K562 (cell line): ENCODE results near the gene SYNE1. TPM values are rescaled to one million over a fixed set of nuclear protein-coding genes. Genes with fewer than 3 reads are reported as not detected.

Experiments
- ATAC-seq: fragments of 200-7000 bp; cut with Tn5 transposase; 3 replicates; pipeline ENCODE4 v1.9.1; 2020; ENCODE audit warnings: moderate library complexity
- BruUV-seq: library from RNA; stranded (reverse); fragments of 400-500 nt; replicated peaks from 2 replicates; lab custom pipeline; 2021; lab: Mats Ljungman, UMichigan
- CTCF ChIA-PET: fragments of 300-600 bp; formaldehyde crosslinking; extraction: SDS; loops from one replicate; lab custom pipeline; 2021; ENCODE audit warnings: low intra/inter-chr PET ratio; lab: Yijun Ruan, JAX
- POLR2A ChIA-PET: fragments of 300-600, 350-650 bp; sonication (Branson Sonifier 250); formaldehyde crosslinking; extraction: SDS; loops from one replicate; lab custom pipeline; 2021; ENCODE audit warnings: antibody characterized with exemption, inconsistent platforms; lab: Yijun Ruan, JAX
- DNase-seq, 4 experiments: peaks; one replicate each; pipeline versions ENCODE4 v3.0.0 to v3.0.0-alpha.2; 2011 to 2018; ENCODE audit warnings: low spot score in 3 of 4, mixed read lengths in 3 of 4; ENCODE audit errors: extremely low read depth in 1 of 4
- FAIRE-seq: peaks from 2 replicates; lab custom pipeline; 2011; peaks lifted over from hg19 to GRCh38; lab: Jason Lieb, UNC
- H2AFZ ChIP-seq: 2 replicates; pipeline ENCODE4 v1.6.0; 2011; ENCODE audit warnings: low read depth, low read length, control low read depth, inconsistent platforms
- H3K27ac ChIP-seq: fragments of 200-600 bp; 3 replicates; pipeline ENCODE4 v1.8.0; 2011; ENCODE audit warnings: low read depth, mild to moderate bottlenecking, control low read depth, inconsistent platforms, low read length, moderate library complexity, mixed read lengths; ENCODE audit errors: extremely low read depth
- H3K27me3 ChIP-seq, 2 experiments: fragments of 300-600 bp in 1 of 2; 2 replicates in 1 of 2; 3 replicates in 1 of 2; pipeline versions ENCODE4 v1.6.0 to v1.8.0; 2011; ENCODE audit warnings: inconsistent platforms in 2 of 2, low read length in 2 of 2, mild to moderate bottlenecking in 1 of 2, mixed read lengths in 1 of 2, moderate library complexity in 1 of 2; ENCODE audit not compliant: control insufficient read depth in 2 of 2, insufficient read depth in 2 of 2
- H3K36me3 ChIP-seq: fragments of 300-600 bp; 3 replicates; pipeline ENCODE4 v1.8.0; 2011; ENCODE audit warnings: mild to moderate bottlenecking, low read length, inconsistent platforms; ENCODE audit not compliant: control insufficient read depth, insufficient read depth
- H3K4me1 ChIP-seq, 2 experiments: fragments of 200-600 bp in 1 of 2; replicated peaks in 1 of 2; 2 replicates in 1 of 2; 3 replicates in 1 of 2; pipeline versions ENCODE4 v1.5.1 to v1.8.0; 2011; ENCODE audit warnings: inconsistent platforms in 2 of 2, low read length in 2 of 2, mild to moderate bottlenecking in 1 of 2, mixed read lengths in 1 of 2, moderate library complexity in 1 of 2; ENCODE audit not compliant: control insufficient read depth in 2 of 2, insufficient read depth in 2 of 2
- H3K4me2 ChIP-seq: 2 replicates; pipeline ENCODE4 v1.6.1; 2011; ENCODE audit warnings: low read length, control low read depth, inconsistent platforms, mixed read lengths; ENCODE audit not compliant: insufficient read depth
- H3K4me3 ChIP-seq: fragments of 200-600 bp; sonication (generic), shearing (Covaris generic); 2 replicates; pipeline ENCODE4 v1.5.1; 2016; ENCODE audit warnings: control low read depth, inconsistent platforms
- H3K79me2 ChIP-seq: fragments of 200-600 bp; 3 replicates; pipeline ENCODE4 v1.8.0; 2011; ENCODE audit warnings: low read length, inconsistent platforms; ENCODE audit not compliant: control insufficient read depth, insufficient read depth
- H3K9ac ChIP-seq, 2 experiments: 2 replicates each; pipeline versions ENCODE4 v1.6.0 to v1.6.1; 2011; ENCODE audit warnings: low read depth in 2 of 2, low read length in 2 of 2, control low read depth in 1 of 2, inconsistent platforms in 1 of 2, mild to moderate bottlenecking in 1 of 2, mixed read lengths in 1 of 2; ENCODE audit not compliant: insufficient read depth in 1 of 2
- H3K9me1 ChIP-seq: one replicate; pipeline ENCODE4 v1.6.0; 2011; ENCODE audit warnings: inconsistent platforms, mild to moderate bottlenecking, low read length, moderate library complexity; ENCODE audit not compliant: control insufficient read depth, insufficient read depth
- H3K9me3 ChIP-seq: replicated peaks from 2 replicates; pipeline ENCODE4 v1.5.1; 2011; ENCODE audit warnings: low read depth, low read length, inconsistent platforms; ENCODE audit not compliant: control insufficient read depth, insufficient read depth
- H4K20me1 ChIP-seq: replicated peaks from 2 replicates; pipeline ENCODE4 v1.6.1; 2011; ENCODE audit warnings: low read length, inconsistent platforms, mixed read lengths; ENCODE audit not compliant: control insufficient read depth, insufficient read depth
- CBFA2T2 ChIP-seq: fragments of 450-650 bp; conservative IDR thresholded peaks from 2 replicates; pipeline ENCODE4 v1.6.1; 2017; ENCODE audit warnings: mild to moderate bottlenecking
- FOXA3 ChIP-seq, 2 experiments: fragments of 450-650 bp in 1 of 2; sonication (generic) in 1 of 2; formaldehyde crosslinking; IDR thresholded peaks in 1 of 2; conservative IDR thresholded peaks in 1 of 2; 2 replicates each; pipeline versions ENCODE4 v1.4.0 to v1.8.0; 2020 to 2022; ENCODE audit warnings: mild to moderate bottlenecking in 2 of 2, missing genetic modification reagents in 1 of 2
- GATAD2B ChIP-seq: fragments of 450-650 bp; IDR thresholded peaks from 2 replicates; pipeline ENCODE4 v1.6.1; 2017; ENCODE audit warnings: mild to moderate bottlenecking, borderline replicate concordance
- HDGF ChIP-seq: fragments of 450-650 bp; IDR thresholded peaks from 2 replicates; pipeline ENCODE4 v1.6.1; 2016
- MEF2D ChIP-seq: conservative IDR thresholded peaks from 2 replicates; pipeline ENCODE4 v1.6.1; 2016; ENCODE audit warnings: low read depth, missing genetic modification characterization, missing compliant biosample characterization
- MTF1 ChIP-seq: fragments of 250-450 bp; sonication (Bioruptor Pico); IDR thresholded peaks from 2 replicates; pipeline ENCODE4 v1.9.0; 2021; ENCODE audit warnings: moderate library complexity, mild to moderate bottlenecking, inconsistent platforms, borderline replicate concordance
- POLR3A ChIP-seq: IDR thresholded peaks from 2 replicates; pipeline ENCODE4 v1.6.1; 2011; ENCODE audit warnings: borderline replicate concordance, mild to moderate bottlenecking, moderate library complexity; ENCODE audit not compliant: insufficient read length, insufficient read depth; ENCODE audit errors: extremely low read depth
- SIN3A ChIP-seq, 2 experiments: fragments of 150-350 bp in 1 of 2; IDR thresholded peaks; 2 replicates each; pipeline ENCODE4 v1.6.1; 2011 to 2016; ENCODE audit warnings: borderline replicate concordance in 2 of 2, low read depth in 2 of 2, low read length in 2 of 2, mild to moderate bottlenecking in 2 of 2, moderate library complexity in 2 of 2; ENCODE audit not compliant: control insufficient read depth in 1 of 2
- TEAD4 ChIP-seq, 2 experiments: sonication (generic) in 1 of 2; formaldehyde crosslinking in 1 of 2; IDR thresholded peaks; 2 replicates each; pipeline versions ENCODE4 v1.6.1 to v1.8.0; 2012 to 2022; ENCODE audit warnings: borderline replicate concordance in 1 of 2, inconsistent platforms in 1 of 2, low read length in 1 of 2, mild to moderate bottlenecking in 1 of 2, missing genetic modification reagents in 1 of 2
- ZNF785 ChIP-seq: fragments of 250-450 bp; sonication (Bioruptor Pico); IDR thresholded peaks from 2 replicates; pipeline ENCODE4 v1.4.0; 2020; ENCODE audit warnings: mild to moderate bottlenecking
- WGBS: fragments of 100-300 bp; shearing (Covaris generic); methylation state at CpG from one replicate; pipeline ENCODE4 v1.1.6; 2016; ENCODE audit warnings: low coverage, mixed read lengths; ENCODE audit not compliant: insufficient coverage; ENCODE audit errors: missing lambda C conversion rate; 5-methylcytosine and 5-hydroxymethylcytosine counted together
- in situ Hi-C: fragments of 300-500 bp; cut with MboI; formaldehyde crosslinking; loops from 4 replicates; pipeline ENCODE4 v1.15.0; 2018; ENCODE audit warnings: inconsistent platforms, mixed read lengths
- intact Hi-C: fragments of 100-400 bp; cut with micrococcal nuclease; formaldehyde crosslinking; loops from 2 replicates; pipeline ENCODE4 v1.14.2; 2022
- polyA plus RNA-seq, 8 experiments: library from polyadenylated mRNA; depleted of rRNA in 4 of 8; stranded (reverse) in 5 of 8; unstranded in 3 of 8; fragments of >200 nt; fragmentation: Nextera tagmentation in 2 of 8; fragmentation: Illumina TruSeq in 1 of 8; extraction: Ambion mirVana in 2 of 8; extraction: Trizol in 1 of 8; gene quantifications; 2 replicates each; pipeline versions ENCODE4 v1.2.1 to v1.2.3, GENCODE V29; 2011 to 2014; ENCODE audit warnings: inconsistent platforms in 1 of 8, missing spikeins in 1 of 8
- total RNA-seq, 7 experiments: library from RNA; depleted of rRNA in 6 of 7; stranded (reverse); fragments of >200 nt in 6 of 7; fragmentation: Illumina TruSeq in 2 of 7; extraction: Trizol in 2 of 7; gene quantifications; 2 replicates each; pipeline versions ENCODE4 v1.2.1 to v1.2.3, GENCODE V29; 2011 to 2021; ENCODE audit warnings: low replicate concordance in 1 of 7
- TF ChIP-seq, protein P1 (sequence below): sonication (generic); formaldehyde crosslinking; IDR thresholded peaks from 2 replicates; pipeline ENCODE4 v1.8.0; 2022; ENCODE audit warnings: mild to moderate bottlenecking, missing genetic modification reagents
- TF ChIP-seq, protein P2 (sequence below): fragments of 450-650 bp; IDR thresholded peaks from 2 replicates; pipeline ENCODE4 v1.6.1; 2016; ENCODE audit warnings: mild to moderate bottlenecking

SYNE1 gene
- total and polyA plus RNA-seq, 9 of the 15 experiments (the other 6 are each of a cell fraction or from before 2014, with no cell fraction given) = under 0.01 to 0.42 (median 0.08) TPM; not detected in 1

DNA sequence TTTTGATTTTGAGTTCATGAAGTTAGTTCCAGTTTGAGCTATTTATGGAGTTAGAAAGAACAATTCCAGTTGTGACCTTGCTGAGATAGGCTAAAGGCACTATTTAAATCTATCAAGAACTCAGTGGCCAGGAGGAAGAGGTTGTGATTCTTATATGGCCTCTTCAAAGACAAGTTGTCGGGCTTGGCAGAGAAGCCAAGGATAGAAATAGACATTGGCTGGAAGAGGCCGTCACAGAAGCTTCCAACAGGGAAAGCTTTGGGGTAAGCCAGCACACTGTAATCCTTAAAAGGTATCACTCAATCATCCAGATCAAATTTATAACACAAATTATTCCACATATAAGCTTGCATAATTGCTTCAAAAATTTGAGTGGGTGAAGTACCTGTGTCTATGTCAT is 286.1 kb downstream of the SYNE1 start:
- DNase-seq (no peak), FAIRE-seq (no peak), ATAC-seq (no peak)
- Histone ChIP-seq H3K4me2 (no peak overlapping the region), H3K36me3 (no peaks in the 10 kb centered on the region), H3K27ac (no peak overlapping the region), H3K9me1 (no peaks in the 10 kb centered on the region), H3K79me2 (no peaks in the 10 kb centered on the region), H2AFZ (no peak overlapping the region), H3K4me3 (no peak overlapping the region), H4K20me1 (no peaks in the 10 kb centered on the region), H3K9ac (no peak overlapping the region), H3K27me3 (no peaks in the 10 kb centered on the region), H3K9me3 (no peaks in the 10 kb centered on the region), H3K4me1 (no peaks in the 10 kb centered on the region)
- in situ Hi-C loops (no loop called here), intact Hi-C loops (no loop called here)
- 6% methylated on average over 2 of the region's 2 CpGs for WGBS
- ChIA-PET CTCF (no interaction called here), POLR2A (no interaction called here)
- TF ChIP-seq, protein P1, sequence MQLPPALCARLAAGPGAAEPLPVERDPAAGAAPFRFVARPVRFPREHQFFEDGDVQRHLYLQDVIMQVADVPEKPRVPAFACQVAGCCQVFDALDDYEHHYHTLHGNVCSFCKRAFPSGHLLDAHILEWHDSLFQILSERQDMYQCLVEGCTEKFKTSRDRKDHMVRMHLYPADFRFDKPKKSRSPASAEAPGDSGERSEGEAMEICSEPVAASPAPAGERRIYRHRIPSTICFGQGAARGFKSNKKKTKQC (CRISPR knock-in tag) = no peak
- TF ChIP-seq MTF1 = no peak
- TF ChIP-seq HDGF = no peak
- TF ChIP-seq TEAD4 (IDR thresholded peaks at IDR 0.05; ENCODE audit: low read length) = no peak
- no peak for TF ChIP-seq TEAD4 (CRISPR knock-in tag; IDR thresholded peaks at IDR 0.05; ENCODE audit: borderline replicate concordance)
- TF ChIP-seq ZNF785 (CRISPR knock-in tag) = no peak
- no peak for TF ChIP-seq FOXA3 (CRISPR knock-in tag; conservative IDR thresholded peaks at IDR 0.05 in 1 of 2, IDR thresholded peaks at IDR 0.05 in 1 of 2)
- no peak for TF ChIP-seq CBFA2T2
- TF ChIP-seq MEF2D (tag) = no peak
- no peak for TF ChIP-seq GATAD2B
- no peak for TF ChIP-seq POLR3A
- no peak for TF ChIP-seq SIN3A (IDR thresholded peaks at IDR 0.05; ENCODE audit: borderline replicate concordance in 2 of 2, control insufficient read depth in 1 of 2, low read depth in 2 of 2, low read length in 2 of 2)
- TF ChIP-seq, protein P2, sequence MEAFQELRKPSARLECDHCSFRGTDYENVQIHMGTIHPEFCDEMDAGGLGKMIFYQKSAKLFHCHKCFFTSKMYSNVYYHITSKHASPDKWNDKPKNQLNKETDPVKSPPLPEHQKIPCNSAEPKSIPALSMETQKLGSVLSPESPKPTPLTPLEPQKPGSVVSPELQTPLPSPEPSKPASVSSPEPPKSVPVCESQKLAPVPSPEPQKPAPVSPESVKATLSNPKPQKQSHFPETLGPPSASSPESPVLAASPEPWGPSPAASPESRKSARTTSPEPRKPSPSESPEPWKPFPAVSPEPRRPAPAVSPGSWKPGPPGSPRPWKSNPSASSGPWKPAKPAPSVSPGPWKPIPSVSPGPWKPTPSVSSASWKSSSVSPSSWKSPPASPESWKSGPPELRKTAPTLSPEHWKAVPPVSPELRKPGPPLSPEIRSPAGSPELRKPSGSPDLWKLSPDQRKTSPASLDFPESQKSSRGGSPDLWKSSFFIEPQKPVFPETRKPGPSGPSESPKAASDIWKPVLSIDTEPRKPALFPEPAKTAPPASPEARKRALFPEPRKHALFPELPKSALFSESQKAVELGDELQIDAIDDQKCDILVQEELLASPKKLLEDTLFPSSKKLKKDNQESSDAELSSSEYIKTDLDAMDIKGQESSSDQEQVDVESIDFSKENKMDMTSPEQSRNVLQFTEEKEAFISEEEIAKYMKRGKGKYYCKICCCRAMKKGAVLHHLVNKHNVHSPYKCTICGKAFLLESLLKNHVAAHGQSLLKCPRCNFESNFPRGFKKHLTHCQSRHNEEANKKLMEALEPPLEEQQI = no peak
- no TSS peak for BruUV-seq
